Stomach (tissue), 9 donors: ENCODE results near the gene ARRB2. TPM values are rescaled to one million over a fixed set of nuclear protein-coding genes. Genes with fewer than 3 reads are reported as not detected.
A peak's percentile ranks its signal among the peaks of the same experiment; 100 is the strongest.
"Not testable (repeated sequence)": the region's sequence is repeated elsewhere in the genome, so short reads cannot be mapped to it uniquely, and the experiment has no call there.

Experiments used
- DNase-seq, 2 donors: peaks; one replicate each; pipeline versions ENCODE4 v3.0.0 to v3.0.0-alpha.2; 2013 to 2019
- H3K27ac ChIP-seq, 5 donors: fragments of 200-600 bp in 4 of 5; sonication (generic) in 4 of 5; one replicate each; pipeline ENCODE4 v1.5.1; 2013 to 2019; ENCODE audit warnings: mild to moderate bottlenecking in 1 of 5, moderate library complexity in 1 of 5
- H3K27me3 ChIP-seq, 3 donors: fragments of 200-600 bp; sonication (generic); one replicate each; pipeline ENCODE4 v1.5.1; 2017 to 2019; ENCODE audit warnings: mixed run types in 1 of 3
- H3K36me3 ChIP-seq, 4 donors: fragments of 200-600 bp; sonication (generic); 1 replicate in 3 of 4; 2 replicates in 1 of 4; pipeline ENCODE4 v1.5.1; 2016 to 2019
- H3K4me1 ChIP-seq, 4 donors: fragments of 200-600 bp; sonication (generic); one replicate each; pipeline ENCODE4 v1.5.1; 2016 to 2019
- H3K4me3 ChIP-seq, 4 donors: fragments of 200-600 bp; sonication (generic) in 3 of 4; one replicate each; pipeline ENCODE4 v1.5.1; 2016 to 2019; ENCODE audit warnings: mild to moderate bottlenecking in 1 of 4
- H3K9me3 ChIP-seq, 4 donors: fragments of 200-600 bp; sonication (generic); one replicate each; pipeline ENCODE4 v1.5.1; 2016 to 2019
- CTCF ChIP-seq, 7 experiments: fragments of 450-650 bp in 4 of 7; fragments of 200-600 bp in 3 of 7; sonication (generic) in 3 of 7; IDR thresholded peaks; one replicate each; pipeline ENCODE4 v1.5.1; 2016 to 2019; ENCODE audit warnings: antibody characterized with exemption in 7 of 7, control low read depth in 2 of 7, mild to moderate bottlenecking in 1 of 7
- EP300 ChIP-seq: sonication (generic); formaldehyde crosslinking; IDR thresholded peaks from one replicate; pipeline ENCODE4 v1.6.1; 2017; ENCODE audit warnings: antibody characterized with exemption
- POLR2A ChIP-seq, 4 donors: fragments of 450-650 bp; IDR thresholded peaks; one replicate each; pipeline ENCODE4 v1.6.1; 2016; ENCODE audit warnings: antibody characterized with exemption in 4 of 4, control low read depth in 2 of 4, mild to moderate bottlenecking in 1 of 4, moderate library complexity in 1 of 4
- POLR2AphosphoS5 ChIP-seq, 3 donors: sonication (generic); formaldehyde crosslinking; IDR thresholded peaks; one replicate each; pipeline ENCODE4 v1.6.1; 2016; ENCODE audit warnings: antibody characterized with exemption in 3 of 3
- WGBS, 5 donors: extraction: QIAGEN DNeasy Blood & Tissue Kit in 3 of 5; methylation state at CpG; one replicate each; pipeline versions ENCODE4 v1.1.5 to v1.1.7; 2013 to 2018; 5-methylcytosine and 5-hydroxymethylcytosine counted together
- intact Hi-C: fragments of 100-400 bp; cut with DNase I; formaldehyde crosslinking; loops from one replicate; pipeline ENCODE4 v1.15.1; 2023; ENCODE audit warnings: low total_unique reads
- polyA plus RNA-seq, 3 donors: library from polyadenylated mRNA; stranded (reverse); fragments of 200-250 nt; gene quantifications; one replicate each; pipeline ENCODE4 v1.2.3, GENCODE V29; 2013
- total RNA-seq, 5 donors: library from RNA; depleted of rRNA; stranded (reverse); fragments of >200 nt; gene quantifications; one replicate each; pipeline versions ENCODE4 v1.1.0 to v1.2.3, GENCODE V29; 2014 to 2016
- donor health status: healthy with polysubstance abuse.
- donor health status: Bipolar disorder and iron deficiency.
- donor health status: healthy.

Gene ARRB2
- total and polyA plus RNA-seq, 8 donors, result 18.7 to 157 (median 37.0) TPM

GRCh38 chr17:4690745-4691144 is 19.7 kb upstream of the ARRB2 start:
- peak in 1 of 2 donors; percentile 43 for DNase-seq
- WGBS, 5 donors, result 66 to 92% (median 72%) methylated on average over 2 of the region's 2 CpGs
- H3K27ac ChIP-seq, result peak overlapping the region in 1 of 5 donors; percentile 6

GRCh38 chr17:4691686-4692085 is 18.7 kb upstream of the ARRB2 start:
- no peak for TF ChIP-seq CTCF (IDR thresholded peaks at IDR 0.05)
- TF ChIP-seq EP300, result no peak
- TF ChIP-seq POLR2A (IDR thresholded peaks at IDR 0.05), result no peak
- TF ChIP-seq POLR2AphosphoS5 (IDR thresholded peaks at IDR 0.05), result no peak
- H3K4me1 ChIP-seq, result peaks cover 0 to 21% (median 12%) of the 10 kb centered on the region in 4 donors
- 64 to 67% (median 65%) methylated on average over 8 of the region's 8 CpGs for WGBS, 5 donors
- peak in 1 of 2 donors; percentile 50 for DNase-seq
- H3K9me3 ChIP-seq, result no peaks in the 10 kb centered on the region
- peak overlapping the region in 4 of 5 donors; percentile 6 to 42 (median 17) for H3K27ac ChIP-seq
- no peak overlapping the region for H3K4me3 ChIP-seq
- H3K27me3 ChIP-seq, result no peaks in the 10 kb centered on the region
- peaks cover 7 to 59% (median 41%) of the 10 kb centered on the region in 4 donors for H3K36me3 ChIP-seq
- intact Hi-C loops, result no loop called here

More at GRCh38 chr17:4690745-4691144, 19.7 kb upstream of the ARRB2 start:
- no peaks in the 10 kb centered on the region for H3K9me3 ChIP-seq
- no peak for TF ChIP-seq POLR2A (IDR thresholded peaks at IDR 0.05)
- no peak for TF ChIP-seq CTCF (IDR thresholded peaks at IDR 0.05)
- TF ChIP-seq POLR2AphosphoS5 (IDR thresholded peaks at IDR 0.05), result no peak
- no peak for TF ChIP-seq EP300
- no peak overlapping the region for H3K4me3 ChIP-seq
- H3K4me1 ChIP-seq, result peaks cover 0 to 21% (median 12%) of the 10 kb centered on the region in 4 donors
- no peaks in the 10 kb centered on the region for H3K27me3 ChIP-seq
- intact Hi-C loops, result no loop called here
- H3K36me3 ChIP-seq, result peaks cover 7 to 57% (median 46%) of the 10 kb centered on the region in 4 donors

GRCh38 chr17:4693416-4693815 is 17.0 kb upstream of the ARRB2 start:
- Histone ChIP-seq H3K4me3 (no peak overlapping the region), H3K27me3 (no peaks in the 10 kb centered on the region), H3K9me3 (no peaks in the 10 kb centered on the region), H3K27ac (no peak overlapping the region), H3K36me3 (peaks cover 7 to 61% (median 39%) of the 10 kb centered on the region in 4 donors), H3K4me1 (peaks cover 0 to 21% (median 12%) of the 10 kb centered on the region in 4 donors)
- DNase-seq, result no peak
- intact Hi-C loops, result no loop called here
- TF ChIP-seq EP300 (no peak), CTCF (IDR thresholded peaks at IDR 0.05) (no peak), POLR2AphosphoS5 (IDR thresholded peaks at IDR 0.05) (no peak), POLR2A (IDR thresholded peaks at IDR 0.05) (no peak)
- WGBS, 5 donors, result 84 to 89% (median 86%) methylated on average over 9 of the region's 9 CpGs

- Histone ChIP-seq H3K27me3 (no peaks in the 10 kb centered on the region), H3K36me3 (peaks cover 0 to 35% (median 14%) of the 10 kb centered on the region in 4 donors), H3K4me3 (no peak overlapping the region), H3K27ac (no peak overlapping the region), H3K9me3 (no peaks in the 10 kb centered on the region), H3K4me1 (peaks cover 0 to 16% (median 13%) of the 10 kb centered on the region in 4 donors)
- intact Hi-C loops, result no loop called here
- no peak for DNase-seq
- TF ChIP-seq POLR2AphosphoS5 (IDR thresholded peaks at IDR 0.05), result no peak
- WGBS, 5 donors, result 65 to 81% (median 69%) methylated on average over 6 of the region's 6 CpGs
These were observed 14.0 kb upstream of the ARRB2 start for GRCh38 chr17:4696437-4696805.

GRCh38 chr17:4699401-4700056 is 10.9 kb upstream of the ARRB2 start:
- H3K36me3 ChIP-seq, result peaks cover 0 to 34% (median 14%) of the 10 kb centered on the region in 4 donors
- not testable (repeated sequence) for DNase-seq, H3K27ac ChIP-seq, H3K9me3 ChIP-seq, H3K4me3 ChIP-seq, H3K27me3 ChIP-seq
- H3K4me1 ChIP-seq, result peaks cover 13 to 35% (median 23%) of the 10 kb centered on the region in 4 donors
- intact Hi-C loops, result loop anchor here (10.0 kb wide), 1 partner anchor 85 kb away; the partner anchor contains the start of genes GLTPD2 and VMO1
- 78 to 84% (median 82%) methylated on average over 13 of the region's 13 CpGs for WGBS, 5 donors
